ENCODE measurements around the gene DEDD2. TPM values are rescaled to one million over a fixed set of nuclear protein-coding genes. Genes with fewer than 3 reads are reported as not detected.

Gene DEDD2
- total RNA-seq, 1 donor from 2014 or later = 25.3 TPM

GRCh38 chr19:42255766-42256745, 38.6 kb upstream of the DEDD2 start:
- TF ChIP-seq POLR2AphosphoS5 (IDR thresholded peaks at IDR 0.05; ENCODE audit: insufficient read depth in 1 of 2, low read depth in 1 of 2) = peak in 1 of 2 donors; percentile 70
- TF ChIP-seq POLR2A (IDR thresholded peaks at IDR 0.05) = no peak

GRCh38 chr19:42254850-42255765, 37.6 kb upstream of the DEDD2 start, which contains the start of gene ERF:
TSS of gene ERF (minus strand) at chr19:42255128. CDS start at chr19:42254999, 129 bp downstream.
- no peaks in the 10 kb centered on the region for H3K36me3 ChIP-seq
- H3K9me3 ChIP-seq = no peaks in the 10 kb centered on the region
- intact Hi-C loops (cut with DNase I) = loop anchor here (2.0 kb wide), 1 partner anchor 26 kb away; no protein-coding TSS in a partner anchor
- H3K27ac ChIP-seq = peak within 1 kb of the TSS; percentile 100
- no peak for DNase-seq (ENCODE audit: extremely low spot score in 2 of 2)
- peak within 1 kb of the TSS; percentile 97 for H3K4me3 ChIP-seq
- peaks cover 49% of the 10 kb centered on the region for H3K4me1 ChIP-seq
- H3K27me3 ChIP-seq = no peaks in the 10 kb centered on the region
- TF ChIP-seq CTCF (IDR thresholded peaks at IDR 0.05) (no peak), POLR2A (IDR thresholded peaks at IDR 0.05) (peak; percentile 95 to 99), POLR2AphosphoS5 (IDR thresholded peaks at IDR 0.05; ENCODE audit: insufficient read depth in 1 of 2, low read depth in 1 of 2) (peak; percentile 13 to 73)

More at GRCh38 chr19:42255766-42256745, 38.6 kb upstream of the DEDD2 start:
- no peaks in the 10 kb centered on the region for H3K36me3 ChIP-seq
- DNase-seq (ENCODE audit: extremely low spot score in 2 of 2) = no peak
- H3K27me3 ChIP-seq = no peaks in the 10 kb centered on the region
- H3K27ac ChIP-seq = peak overlapping the region; percentile 100
- peaks cover 39% of the 10 kb centered on the region for H3K4me1 ChIP-seq
- peak overlapping the region; percentile 97 for H3K4me3 ChIP-seq
- no peaks in the 10 kb centered on the region for H3K9me3 ChIP-seq
- intact Hi-C loops (cut with DNase I) = loop anchor here (2.0 kb wide), 1 partner anchor 25 kb away; no protein-coding TSS in a partner anchor

- no peak for DNase-seq (ENCODE audit: extremely low spot score in 2 of 2)
- H3K27ac ChIP-seq = peak overlapping the region; percentile 100
- no peaks in the 10 kb centered on the region for H3K9me3 ChIP-seq
- H3K4me1 ChIP-seq = peaks cover 52% of the 10 kb centered on the region
- H3K27me3 ChIP-seq = no peaks in the 10 kb centered on the region
- TF ChIP-seq POLR2AphosphoS5 (IDR thresholded peaks at IDR 0.05; ENCODE audit: insufficient read depth in 1 of 2, low read depth in 1 of 2) (peak; percentile 67 to 76), POLR2A (IDR thresholded peaks at IDR 0.05) (no peak)
- H3K4me3 ChIP-seq = peak overlapping the region; percentile 97
- H3K36me3 ChIP-seq = peaks cover 0 to 6% of the 10 kb centered on the region in 2 donors
- intact Hi-C loops (cut with DNase I) = loop anchor here (2.0 kb wide), 1 partner anchor 27 kb away; no protein-coding TSS in a partner anchor
Observed at GRCh38 chr19:42254089-42254849, 36.8 kb upstream of the DEDD2 start.

GRCh38 chr19:42253245-42254088, 36.0 kb upstream of the DEDD2 start:
- Histone ChIP-seq H3K4me3 (peak overlapping the region; percentile 97), H3K36me3 (peaks cover 0 to 14% of the 10 kb centered on the region in 2 donors), H3K9me3 (no peaks in the 10 kb centered on the region), H3K27ac (peak overlapping the region; percentile 100), H3K4me1 (peaks cover 52% of the 10 kb centered on the region), H3K27me3 (no peaks in the 10 kb centered on the region)
- no peak for DNase-seq (ENCODE audit: extremely low spot score in 2 of 2)
- peak; percentile 14 to 57 for TF ChIP-seq POLR2AphosphoS5 (IDR thresholded peaks at IDR 0.05; ENCODE audit: insufficient read depth in 1 of 2, low read depth in 1 of 2)
- no peak for TF ChIP-seq CTCF (IDR thresholded peaks at IDR 0.05)
- TF ChIP-seq POLR2A (IDR thresholded peaks at IDR 0.05) = peak in 1 of 2 donors; percentile 18
- intact Hi-C loops (cut with DNase I) = loop anchor here (2.0 kb wide), 1 partner anchor 27 kb away; no protein-coding TSS in a partner anchor
